ENCODE data around the gene PADI3.

DNA sequence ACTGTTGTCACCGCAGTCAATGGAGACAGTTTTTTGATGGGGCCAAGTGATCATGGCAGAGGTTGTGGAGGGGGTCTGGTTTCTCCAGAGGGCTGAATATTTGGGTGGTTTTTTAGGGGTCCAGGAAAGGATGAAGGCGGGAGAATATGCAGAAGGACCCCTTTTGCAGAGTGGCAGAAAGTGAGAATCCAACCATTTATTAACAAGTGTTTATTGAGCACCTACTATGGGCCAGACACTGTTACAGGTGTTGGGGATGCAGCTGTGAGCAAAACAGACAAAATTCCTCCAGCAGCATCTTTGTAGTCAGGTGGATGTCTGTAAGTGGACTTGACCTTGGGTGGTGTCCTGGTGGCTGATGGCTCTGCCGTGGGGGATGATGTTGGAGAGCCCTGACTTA lies 28.6 kb upstream of the PADI3 start:
- TF ChIP-seq, protein P1, sequence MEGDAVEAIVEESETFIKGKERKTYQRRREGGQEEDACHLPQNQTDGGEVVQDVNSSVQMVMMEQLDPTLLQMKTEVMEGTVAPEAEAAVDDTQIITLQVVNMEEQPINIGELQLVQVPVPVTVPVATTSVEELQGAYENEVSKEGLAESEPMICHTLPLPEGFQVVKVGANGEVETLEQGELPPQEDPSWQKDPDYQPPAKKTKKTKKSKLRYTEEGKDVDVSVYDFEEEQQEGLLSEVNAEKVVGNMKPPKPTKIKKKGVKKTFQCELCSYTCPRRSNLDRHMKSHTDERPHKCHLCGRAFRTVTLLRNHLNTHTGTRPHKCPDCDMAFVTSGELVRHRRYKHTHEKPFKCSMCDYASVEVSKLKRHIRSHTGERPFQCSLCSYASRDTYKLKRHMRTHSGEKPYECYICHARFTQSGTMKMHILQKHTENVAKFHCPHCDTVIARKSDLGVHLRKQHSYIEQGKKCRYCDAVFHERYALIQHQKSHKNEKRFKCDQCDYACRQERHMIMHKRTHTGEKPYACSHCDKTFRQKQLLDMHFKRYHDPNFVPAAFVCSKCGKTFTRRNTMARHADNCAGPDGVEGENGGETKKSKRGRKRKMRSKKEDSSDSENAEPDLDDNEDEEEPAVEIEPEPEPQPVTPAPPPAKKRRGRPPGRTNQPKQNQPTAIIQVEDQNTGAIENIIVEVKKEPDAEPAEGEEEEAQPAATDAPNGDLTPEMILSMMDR (IDR thresholded peaks at IDR 0.05) = no peak
- no peak for TF ChIP-seq POLR2A (IDR thresholded peaks at IDR 0.05)
